ENCODE data around the gene DCAF7. TPM values are rescaled to one million over a fixed set of nuclear protein-coding genes. Genes with fewer than 3 reads are reported as not detected.
A peak's percentile ranks its signal among the peaks of the same experiment; 100 is the strongest.

The DCAF7 gene
- total and polyA plus RNA-seq, 8 donors = 83.7 to 106 (median 100) TPM

DNA sequence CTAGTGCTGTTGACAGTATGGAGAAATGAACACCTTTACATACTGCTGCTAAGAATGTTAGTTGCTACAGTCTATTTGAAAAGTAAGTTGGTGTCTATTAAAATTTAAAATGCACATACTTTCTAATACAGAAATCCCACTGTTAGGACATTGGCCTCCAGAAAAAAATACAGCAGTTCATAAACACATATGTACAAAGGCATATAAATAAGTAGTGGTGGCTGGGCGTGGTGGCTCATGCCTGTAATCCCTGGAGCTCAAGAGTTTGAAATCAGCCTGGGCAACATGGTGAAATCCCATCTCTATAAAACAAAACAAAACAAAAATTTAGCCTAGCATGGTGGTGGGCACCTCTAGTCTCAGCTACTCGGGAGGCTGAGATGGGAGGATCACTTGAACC is 13.1 kb downstream of the DCAF7 start:
- intact Hi-C loops (cut with DNase I) = no loop called here
- TF ChIP-seq, protein P1, sequence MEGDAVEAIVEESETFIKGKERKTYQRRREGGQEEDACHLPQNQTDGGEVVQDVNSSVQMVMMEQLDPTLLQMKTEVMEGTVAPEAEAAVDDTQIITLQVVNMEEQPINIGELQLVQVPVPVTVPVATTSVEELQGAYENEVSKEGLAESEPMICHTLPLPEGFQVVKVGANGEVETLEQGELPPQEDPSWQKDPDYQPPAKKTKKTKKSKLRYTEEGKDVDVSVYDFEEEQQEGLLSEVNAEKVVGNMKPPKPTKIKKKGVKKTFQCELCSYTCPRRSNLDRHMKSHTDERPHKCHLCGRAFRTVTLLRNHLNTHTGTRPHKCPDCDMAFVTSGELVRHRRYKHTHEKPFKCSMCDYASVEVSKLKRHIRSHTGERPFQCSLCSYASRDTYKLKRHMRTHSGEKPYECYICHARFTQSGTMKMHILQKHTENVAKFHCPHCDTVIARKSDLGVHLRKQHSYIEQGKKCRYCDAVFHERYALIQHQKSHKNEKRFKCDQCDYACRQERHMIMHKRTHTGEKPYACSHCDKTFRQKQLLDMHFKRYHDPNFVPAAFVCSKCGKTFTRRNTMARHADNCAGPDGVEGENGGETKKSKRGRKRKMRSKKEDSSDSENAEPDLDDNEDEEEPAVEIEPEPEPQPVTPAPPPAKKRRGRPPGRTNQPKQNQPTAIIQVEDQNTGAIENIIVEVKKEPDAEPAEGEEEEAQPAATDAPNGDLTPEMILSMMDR (IDR thresholded peaks at IDR 0.05) = no peak
- Histone ChIP-seq H3K27ac (no peak overlapping the region), H3K4me3 (no peak overlapping the region), H3K36me3 (no peaks in the 10 kb centered on the region), H3K4me1 (peaks cover 0 to 17% of the 10 kb centered on the region in 2 donors), H3K27me3 (no peaks in the 10 kb centered on the region), H3K9me3 (no peaks in the 10 kb centered on the region)
- DNase-seq (no peak), ATAC-seq (no peak)

DNA sequence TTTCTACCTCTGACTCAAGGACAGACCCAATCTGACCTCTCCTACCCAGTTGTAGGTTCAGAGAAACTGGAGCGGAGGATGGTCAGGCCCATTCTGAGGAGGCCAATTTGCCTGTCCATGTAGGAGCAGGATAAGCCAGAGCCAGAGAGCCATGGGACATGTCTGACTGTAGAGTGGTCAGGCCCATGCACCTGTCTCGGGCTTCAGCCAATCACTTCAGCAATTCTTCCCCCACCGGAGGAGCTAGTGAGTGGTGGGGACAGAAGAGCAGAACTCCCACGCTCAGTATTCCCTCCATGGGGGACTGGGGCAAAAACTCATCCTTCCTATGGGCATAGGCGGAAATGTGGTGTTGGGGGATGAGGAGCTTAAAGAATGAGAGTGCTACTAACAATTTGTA is 14.3 kb downstream of the DCAF7 start:
- TF ChIP-seq, protein P1 (IDR thresholded peaks at IDR 0.05) = no peak
- intact Hi-C loops (cut with DNase I) = no loop called here
- ATAC-seq (no peak), DNase-seq (no peak)
- Histone ChIP-seq H3K36me3 (no peaks in the 10 kb centered on the region), H3K4me1 (peaks cover 0 to 15% of the 10 kb centered on the region in 2 donors), H3K27me3 (no peaks in the 10 kb centered on the region), H3K4me3 (no peak overlapping the region), H3K9me3 (no peaks in the 10 kb centered on the region), H3K27ac (no peak overlapping the region)

DNA sequence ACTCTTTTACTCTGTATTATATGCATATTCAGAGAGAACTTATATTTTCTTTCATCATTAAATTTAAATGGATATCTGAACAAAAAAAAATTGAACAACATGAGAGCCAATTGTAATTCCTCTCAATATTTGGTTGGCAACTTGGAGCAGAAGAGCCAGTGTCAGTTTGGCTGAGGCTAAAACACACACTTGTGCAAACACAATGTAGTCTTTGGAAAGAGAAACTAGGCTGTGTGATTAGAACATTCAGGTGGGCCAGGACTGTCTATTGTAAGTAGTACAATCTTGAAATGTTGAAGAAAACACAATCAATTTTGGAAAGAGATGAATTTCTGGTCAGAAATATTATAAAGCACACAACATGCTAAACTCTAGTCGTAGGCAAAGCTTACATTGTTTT is 17.0 kb downstream of the DCAF7 start:
- DNase-seq (no peak), ATAC-seq (no peak)
- intact Hi-C loops (cut with DNase I) = no loop called here
- H3K36me3 ChIP-seq = no peaks in the 10 kb centered on the region
- H3K4me3 ChIP-seq = no peak overlapping the region
- no peaks in the 10 kb centered on the region for H3K9me3 ChIP-seq
- TF ChIP-seq, protein P1 (IDR thresholded peaks at IDR 0.05) = no peak
- no peaks in the 10 kb centered on the region for H3K27me3 ChIP-seq
- no peak overlapping the region for H3K27ac ChIP-seq
- peaks cover 0 to 11% of the 10 kb centered on the region in 2 donors for H3K4me1 ChIP-seq

DNA sequence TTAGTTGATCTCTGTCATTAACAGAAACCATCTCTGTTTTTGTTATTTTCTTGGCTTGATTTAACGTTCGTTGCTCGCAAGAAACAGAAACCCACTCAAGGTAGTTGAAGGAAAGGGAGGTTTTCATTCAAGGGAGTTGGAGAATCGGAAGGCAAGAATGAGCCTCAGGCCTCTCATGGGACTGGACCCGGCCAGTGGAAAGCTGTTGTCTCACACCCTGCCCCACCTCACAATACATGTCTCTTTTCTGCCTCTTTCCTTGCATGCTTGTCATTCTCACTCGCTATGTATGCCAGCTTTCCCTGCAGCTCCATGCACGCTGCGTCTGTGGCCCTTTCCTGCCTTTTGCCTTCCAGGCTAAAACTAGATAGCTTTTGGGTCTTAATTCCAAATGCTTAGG is 18.3 kb downstream of the DCAF7 start:
- Histone ChIP-seq H3K9me3 (no peaks in the 10 kb centered on the region), H3K27ac (no peak overlapping the region), H3K27me3 (no peaks in the 10 kb centered on the region), H3K36me3 (no peaks in the 10 kb centered on the region), H3K4me1 (peaks cover 0 to 16% of the 10 kb centered on the region in 2 donors), H3K4me3 (no peak overlapping the region)
- intact Hi-C loops (cut with DNase I) = no loop called here
- ATAC-seq (no peak), DNase-seq (no peak)
- TF ChIP-seq, protein P1 (IDR thresholded peaks at IDR 0.05) = no peak

DNA sequence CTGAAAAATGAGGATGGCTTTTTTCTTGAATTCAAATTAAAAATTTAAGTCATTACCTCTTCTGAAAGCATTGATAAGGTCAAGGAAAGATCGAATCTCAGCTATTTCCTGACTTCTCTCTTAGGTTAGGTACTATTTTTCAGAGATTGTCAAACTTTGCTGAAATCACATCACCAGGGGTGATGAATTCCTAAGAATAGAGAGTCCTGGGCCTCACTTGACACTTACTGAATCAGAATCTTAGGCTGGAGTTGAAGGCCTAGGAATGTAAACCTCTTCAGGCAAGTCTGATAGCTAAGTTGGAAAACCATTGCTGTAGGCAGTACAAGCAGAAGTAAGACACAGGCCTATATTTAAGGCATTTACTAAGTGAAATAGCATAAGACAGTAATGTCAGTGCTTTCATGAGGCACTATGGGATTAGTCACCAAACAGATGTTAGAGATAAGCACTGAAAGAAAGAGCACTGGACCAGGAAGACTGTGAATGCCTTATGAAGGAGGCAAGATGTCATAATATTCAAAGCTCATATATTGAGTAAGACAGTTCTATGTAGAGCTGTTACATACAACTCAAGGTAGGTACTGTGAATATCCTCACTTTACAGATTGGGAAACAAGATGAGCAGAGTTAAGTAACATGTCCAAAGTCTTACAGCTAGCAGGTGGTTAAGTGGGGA is 21.5 kb downstream of the DCAF7 start:
- intact Hi-C loops (cut with DNase I) = no loop called here
- TF ChIP-seq, protein P1 (IDR thresholded peaks at IDR 0.05) = no peak
- peaks cover 0 to 3% of the 10 kb centered on the region in 2 donors for H3K36me3 ChIP-seq
- ATAC-seq = peak; percentile 29
- H3K27ac ChIP-seq = no peak overlapping the region
- H3K4me3 ChIP-seq = no peak overlapping the region
- no peaks in the 10 kb centered on the region for H3K27me3 ChIP-seq
- no peaks in the 10 kb centered on the region for H3K9me3 ChIP-seq
- DNase-seq = no peak
- peaks cover 0 to 16% of the 10 kb centered on the region in 2 donors for H3K4me1 ChIP-seq

Data from left lung (tissue), 10 donors.